ENCODE data around the gene DTNB. TPM values are rescaled to one million over a fixed set of nuclear protein-coding genes. Genes with fewer than 3 reads are reported as not detected.

Gene DTNB
- total RNA-seq, 4 donors from 2014 or later: 12.4 to 28.8 (median 14.9) TPM

DNA sequence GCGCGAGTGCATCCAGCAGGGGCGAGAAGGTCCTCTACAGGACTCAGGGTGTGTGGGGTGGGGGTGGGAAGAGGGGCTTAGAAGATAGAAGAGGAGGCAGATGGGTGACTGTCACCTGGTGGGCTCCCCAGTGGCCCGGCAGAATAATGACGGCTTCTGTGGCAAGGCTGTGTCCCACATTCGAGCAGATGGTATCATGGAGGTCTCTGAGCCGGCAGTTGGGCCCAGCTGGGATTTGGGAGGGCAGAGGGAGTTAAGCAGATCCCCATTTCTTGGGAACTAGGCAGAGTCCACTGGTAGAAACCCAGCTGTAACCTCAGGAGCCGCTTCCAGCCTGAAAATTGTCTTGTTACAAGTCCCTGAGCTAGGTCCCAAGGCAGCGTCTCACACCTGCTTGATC, 28.4 kb upstream of the DTNB start:
- Histone ChIP-seq H3K36me3 (no peaks in the 10 kb centered on the region), H3K4me3 (no peak overlapping the region), H3K27me3 (no peaks in the 10 kb centered on the region), H3K4me1 (no peaks in the 10 kb centered on the region), H3K9me3 (no peaks in the 10 kb centered on the region), H3K27ac (no peak overlapping the region)
- no peak for DNase-seq
- intact Hi-C loops (cut with DNase I; ENCODE audit: low total_unique reads): no loop called here
- TF ChIP-seq CTCF (IDR thresholded peaks at IDR 0.05): no peak
- TF ChIP-seq POLR2A (IDR thresholded peaks at IDR 0.05): no peak

DNA sequence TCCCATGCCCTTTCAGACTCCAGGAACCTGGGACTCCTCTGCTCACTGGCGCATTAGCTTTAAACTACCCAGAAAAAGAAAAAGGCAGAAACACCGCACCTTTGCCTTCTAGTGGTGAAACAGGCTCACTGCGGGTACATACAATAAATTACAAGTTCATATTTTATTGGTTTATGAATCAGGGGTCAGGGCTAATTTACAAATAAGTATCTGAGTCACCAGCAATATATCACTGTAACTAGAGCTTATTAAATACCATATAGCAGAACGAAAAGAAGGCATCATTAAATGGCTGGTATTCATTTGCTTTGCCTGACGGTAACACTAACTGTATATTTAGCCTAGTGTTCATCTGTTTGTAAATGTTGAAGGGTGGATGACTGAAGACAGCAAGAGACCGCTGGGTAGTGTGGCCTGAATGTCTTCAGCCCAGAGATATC, 26.9 kb upstream of the DTNB start:
- no peak overlapping the region for H3K4me3 ChIP-seq
- H3K9me3 ChIP-seq: no peaks in the 10 kb centered on the region
- no peaks in the 10 kb centered on the region for H3K27me3 ChIP-seq
- no peak for DNase-seq
- H3K27ac ChIP-seq: no peak overlapping the region
- H3K36me3 ChIP-seq: no peaks in the 10 kb centered on the region
- intact Hi-C loops (cut with DNase I; ENCODE audit: low total_unique reads): no loop called here
- no peaks in the 10 kb centered on the region for H3K4me1 ChIP-seq
- no peak for TF ChIP-seq POLR2A (IDR thresholded peaks at IDR 0.05)
- peak; percentile 52 to 72 (median 55) for TF ChIP-seq CTCF (IDR thresholded peaks at IDR 0.05)

- no peaks in the 10 kb centered on the region for H3K9me3 ChIP-seq
- no peak overlapping the region for H3K4me3 ChIP-seq
- TF ChIP-seq CTCF (IDR thresholded peaks at IDR 0.05) (no peak), POLR2A (IDR thresholded peaks at IDR 0.05) (no peak)
- no peaks in the 10 kb centered on the region for H3K27me3 ChIP-seq
- intact Hi-C loops (cut with DNase I; ENCODE audit: low total_unique reads): no loop called here
- no peaks in the 10 kb centered on the region for H3K36me3 ChIP-seq
- DNase-seq: no peak
- H3K4me1 ChIP-seq: no peaks in the 10 kb centered on the region
- H3K27ac ChIP-seq: no peak overlapping the region
These were observed 25.8 kb upstream of the DTNB start for GRCh38 chr2:25699216-25699615.

DNA sequence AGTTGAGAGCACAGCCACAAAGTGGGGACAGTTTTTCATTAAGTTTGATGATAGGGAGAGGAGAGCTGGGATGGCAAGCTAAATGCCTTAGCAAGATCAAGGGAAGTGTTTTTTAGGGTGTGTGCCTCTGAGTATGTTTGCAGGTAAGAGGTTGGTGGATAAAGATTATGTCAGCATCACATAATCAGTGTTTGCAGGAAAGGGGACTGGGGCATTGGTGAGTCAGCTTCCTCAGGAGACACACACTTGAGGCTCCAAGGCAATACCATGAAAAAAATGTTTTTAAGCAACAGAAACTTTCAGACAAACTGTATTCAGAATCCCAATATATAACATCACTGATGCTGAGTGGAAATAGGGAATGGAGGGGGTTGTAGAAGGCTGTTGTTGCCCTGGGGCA, 25.4 kb upstream of the DTNB start:
- Histone ChIP-seq H3K9me3 (no peaks in the 10 kb centered on the region), H3K36me3 (no peaks in the 10 kb centered on the region), H3K4me3 (no peak overlapping the region), H3K4me1 (no peaks in the 10 kb centered on the region), H3K27ac (no peak overlapping the region), H3K27me3 (no peaks in the 10 kb centered on the region)
- TF ChIP-seq POLR2A (IDR thresholded peaks at IDR 0.05) (no peak), CTCF (IDR thresholded peaks at IDR 0.05) (no peak)
- DNase-seq: no peak
- intact Hi-C loops (cut with DNase I; ENCODE audit: low total_unique reads): no loop called here

DNA sequence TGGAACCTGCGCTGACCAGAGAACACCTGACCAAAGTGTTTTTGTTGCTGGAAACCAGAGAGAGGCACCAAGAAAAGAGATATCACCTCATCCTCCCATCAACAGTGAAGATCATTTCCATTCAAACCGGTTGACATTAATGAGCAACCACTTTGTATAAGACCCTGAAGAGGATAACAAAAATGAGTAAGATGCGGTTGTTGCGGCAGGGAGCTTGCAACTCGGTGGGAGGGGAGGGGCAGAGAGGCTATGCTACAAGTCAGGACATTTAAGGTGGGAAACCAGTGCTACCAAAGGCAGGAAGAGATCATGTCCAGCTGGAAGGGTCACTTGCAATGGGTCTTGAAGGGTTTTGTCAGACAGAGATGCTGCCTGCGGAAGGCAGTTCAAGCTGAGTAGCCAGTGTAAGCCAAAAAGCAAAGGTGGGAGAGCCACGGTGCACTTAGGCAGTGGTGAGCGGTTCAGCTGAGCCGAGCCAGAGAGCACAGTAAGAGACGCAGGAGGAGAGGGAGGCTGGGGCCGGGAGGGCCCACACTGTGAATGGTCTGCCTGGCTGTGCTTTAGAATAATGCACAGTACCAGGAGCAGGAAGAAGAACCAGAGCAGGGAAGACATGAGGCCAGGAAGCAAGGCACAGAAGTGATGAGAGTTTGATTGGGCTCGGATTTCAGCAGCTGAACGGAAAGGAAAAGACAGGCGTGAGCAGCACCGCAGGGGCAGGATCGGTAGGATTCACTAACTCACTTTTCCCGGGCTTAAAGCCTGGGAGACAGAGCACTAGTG, 24.4 kb upstream of the DTNB start:
- no peaks in the 10 kb centered on the region for H3K4me1 ChIP-seq
- no peak overlapping the region for H3K27ac ChIP-seq
- H3K9me3 ChIP-seq: no peaks in the 10 kb centered on the region
- DNase-seq: no peak
- intact Hi-C loops (cut with DNase I; ENCODE audit: low total_unique reads): no loop called here
- TF ChIP-seq CTCF (IDR thresholded peaks at IDR 0.05) (no peak), POLR2A (IDR thresholded peaks at IDR 0.05) (no peak)
- H3K4me3 ChIP-seq: no peak overlapping the region
- H3K36me3 ChIP-seq: no peaks in the 10 kb centered on the region
- H3K27me3 ChIP-seq: no peaks in the 10 kb centered on the region

Data from uterus (tissue), 4 donors.